Activated T-cell treated with anti-CD3 and anti-CD28 coated beads, Interleukin-2, amount 50 U/mL, for 4 hours (primary cell): ENCODE results near the gene PTPRR. TPM values are rescaled to one million over a fixed set of nuclear protein-coding genes. Genes with fewer than 3 reads are reported as not detected.
"Not testable (repeated sequence)": the region's sequence is repeated elsewhere in the genome, so short reads cannot be mapped to it uniquely, and the experiment has no call there.

Source experiments
- ATAC-seq, 2 donors: fragments of 200-7000 bp; cut with Tn5 transposase; one replicate each; pipeline ENCODE4 v1.10.0; 2021
- DNase-seq: peaks from one replicate; pipeline ENCODE4 v3.0.0-alpha.2; 2020
- H3K27me3 Mint-ChIP-seq: one replicate; pipeline ENCODE4 v1.8.0; 2021; ENCODE audit warnings: low read depth, mixed read lengths
- H3K36me3 Mint-ChIP-seq: one replicate; pipeline ENCODE4 v1.8.0; 2022; ENCODE audit warnings: mixed read lengths; ENCODE audit not compliant: insufficient read depth
- H3K4me1 Mint-ChIP-seq: one replicate; pipeline ENCODE4 v1.8.0; 2021; ENCODE audit warnings: low read depth, mixed read lengths
- H3K4me3 Mint-ChIP-seq: one replicate; pipeline ENCODE4 v1.8.0; 2021; ENCODE audit warnings: mild to moderate bottlenecking, moderate library complexity, mixed read lengths
- H3K9me3 Mint-ChIP-seq: one replicate; pipeline ENCODE4 v1.8.0; 2021; ENCODE audit warnings: mixed read lengths
- total RNA-seq, 3 donors: library from RNA; stranded (reverse); gene quantifications; one replicate each; pipeline ENCODE4 v1.2.1, GENCODE V29; 2021

The PTPRR gene
- total RNA-seq, 3 donors from 2014 or later, result not detected

- no peak for DNase-seq
- Mint-ChIP-seq H3K4me1 (no peaks in the 10 kb centered on the region), H3K4me3 (no peak overlapping the region), H3K36me3 (no peaks in the 10 kb centered on the region), H3K27me3 (peaks cover 9% of the 10 kb centered on the region), H3K9me3 (no peaks in the 10 kb centered on the region)
- ATAC-seq, result no peak
Observed at GRCh38 chr12:70748809-70749208, 171.7 kb downstream of the PTPRR start.

- DNase-seq, result no peak
- Mint-ChIP-seq H3K9me3 (no peaks in the 10 kb centered on the region), H3K4me1 (no peaks in the 10 kb centered on the region), H3K27me3 (peaks cover 7% of the 10 kb centered on the region), H3K36me3 (no peaks in the 10 kb centered on the region), H3K4me3 (no peak overlapping the region)
- ATAC-seq, result no peak
Observed at GRCh38 chr12:70747445-70748260, 172.9 kb downstream of the PTPRR start.

- Mint-ChIP-seq H3K4me1 (no peaks in the 10 kb centered on the region), H3K36me3 (no peaks in the 10 kb centered on the region)
- no peak for DNase-seq
Observed at GRCh38 chr12:70745048-70745447, 175.5 kb downstream of the PTPRR start.

GRCh38 chr12:70744178-70744577 is 176.4 kb downstream of the PTPRR start:
- Mint-ChIP-seq H3K36me3 (no peaks in the 10 kb centered on the region), H3K27me3 (peaks cover 7% of the 10 kb centered on the region), H3K4me1 (no peaks in the 10 kb centered on the region), H3K4me3 (no peak overlapping the region), H3K9me3 (no peaks in the 10 kb centered on the region)
- DNase-seq (no peak), ATAC-seq (no peak)

More at GRCh38 chr12:70745048-70745447, 175.5 kb downstream of the PTPRR start:
- no peak overlapping the region for H3K4me3 Mint-ChIP-seq
- H3K9me3 Mint-ChIP-seq, result no peaks in the 10 kb centered on the region
- ATAC-seq, result no peak
- peaks cover 2% of the 10 kb centered on the region for H3K27me3 Mint-ChIP-seq

GRCh38 chr12:70741256-70741655 is 179.3 kb downstream of the PTPRR start:
- ATAC-seq (no peak), DNase-seq (no peak)
- Mint-ChIP-seq H3K9me3 (no peaks in the 10 kb centered on the region), H3K4me1 (no peaks in the 10 kb centered on the region), H3K36me3 (no peaks in the 10 kb centered on the region), H3K27me3 (peaks cover 11% of the 10 kb centered on the region), H3K4me3 (no peak overlapping the region)

GRCh38 chr12:70739756-70740155 is 180.8 kb downstream of the PTPRR start:
- DNase-seq (no peak), ATAC-seq (no peak)
- Mint-ChIP-seq H3K9me3 (no peaks in the 10 kb centered on the region), H3K4me3 (no peak overlapping the region), H3K27me3 (peaks cover 11% of the 10 kb centered on the region), H3K4me1 (no peaks in the 10 kb centered on the region), H3K36me3 (no peaks in the 10 kb centered on the region)

- Mint-ChIP-seq H3K4me3 (no peak overlapping the region), H3K36me3 (no peaks in the 10 kb centered on the region), H3K9me3 (no peaks in the 10 kb centered on the region), H3K4me1 (no peaks in the 10 kb centered on the region), H3K27me3 (peaks cover 11% of the 10 kb centered on the region)
- DNase-seq, result no peak
- ATAC-seq, result no peak
Observed at GRCh38 chr12:70736351-70737133, 184.0 kb downstream of the PTPRR start.

- not testable (repeated sequence) for H3K36me3 Mint-ChIP-seq, DNase-seq, H3K4me3 Mint-ChIP-seq, H3K4me1 Mint-ChIP-seq, H3K27me3 Mint-ChIP-seq, ATAC-seq, H3K9me3 Mint-ChIP-seq
Observed at GRCh38 chr12:70735197-70735596, 185.3 kb downstream of the PTPRR start.

GRCh38 chr12:70733385-70733784 is 187.2 kb downstream of the PTPRR start:
- no peak overlapping the region for H3K4me3 Mint-ChIP-seq
- no peaks in the 10 kb centered on the region for H3K36me3 Mint-ChIP-seq
- DNase-seq (no peak), ATAC-seq (no peak)
- no peaks in the 10 kb centered on the region for H3K9me3 Mint-ChIP-seq
- H3K4me1 Mint-ChIP-seq, result no peaks in the 10 kb centered on the region
- H3K27me3 Mint-ChIP-seq, result peaks cover 4% of the 10 kb centered on the region

- no peak for DNase-seq
- ATAC-seq, result no peak
- no peaks in the 10 kb centered on the region for H3K36me3 Mint-ChIP-seq
- H3K9me3 Mint-ChIP-seq, result no peaks in the 10 kb centered on the region
- no peaks in the 10 kb centered on the region for H3K27me3 Mint-ChIP-seq
- H3K4me1 Mint-ChIP-seq, result no peaks in the 10 kb centered on the region
- H3K4me3 Mint-ChIP-seq, result no peak overlapping the region
Observed at GRCh38 chr12:70732287-70732686, 188.3 kb downstream of the PTPRR start.

GRCh38 chr12:70730675-70731180 is 189.8 kb downstream of the PTPRR start:
- no peak for DNase-seq
- H3K4me1 Mint-ChIP-seq, result no peaks in the 10 kb centered on the region
- no peaks in the 10 kb centered on the region for H3K27me3 Mint-ChIP-seq
- no peaks in the 10 kb centered on the region for H3K9me3 Mint-ChIP-seq
- no peak overlapping the region for H3K4me3 Mint-ChIP-seq
- ATAC-seq, result no peak
- H3K36me3 Mint-ChIP-seq, result no peaks in the 10 kb centered on the region

GRCh38 chr12:70724444-70724843 is 196.1 kb downstream of the PTPRR start:
- peaks cover 2% of the 10 kb centered on the region for H3K27me3 Mint-ChIP-seq
- DNase-seq (no peak), ATAC-seq (no peak)
- peaks cover 5% of the 10 kb centered on the region for H3K4me1 Mint-ChIP-seq
- H3K4me3 Mint-ChIP-seq, result no peak overlapping the region
- H3K9me3 Mint-ChIP-seq, result no peaks in the 10 kb centered on the region
- H3K36me3 Mint-ChIP-seq, result no peaks in the 10 kb centered on the region

GRCh38 chr12:70722584-70723343 is 197.8 kb downstream of the PTPRR start:
- ATAC-seq (no peak), DNase-seq (no peak)
- Mint-ChIP-seq H3K27me3 (peaks cover 4% of the 10 kb centered on the region), H3K4me3 (no peak overlapping the region), H3K4me1 (peaks cover 5% of the 10 kb centered on the region), H3K36me3 (no peaks in the 10 kb centered on the region), H3K9me3 (no peaks in the 10 kb centered on the region)

- DNase-seq, result no peak
- no peaks in the 10 kb centered on the region for H3K9me3 Mint-ChIP-seq
- H3K36me3 Mint-ChIP-seq, result no peaks in the 10 kb centered on the region
- H3K4me3 Mint-ChIP-seq, result no peak overlapping the region
- H3K27me3 Mint-ChIP-seq, result peaks cover 8% of the 10 kb centered on the region
- no peak for ATAC-seq
- H3K4me1 Mint-ChIP-seq, result peaks cover 5% of the 10 kb centered on the region
Observed at GRCh38 chr12:70721656-70722357, 198.7 kb downstream of the PTPRR start.
